GM12892 (cell line): ENCODE measurements around the gene SLC7A1.

Experiments used
- POLR2A ChIP-seq: IDR thresholded peaks from 2 replicates; pipeline ENCODE4 v1.6.1; 2011; ENCODE audit warnings: low read depth, low read length, control low read depth
- POLR2AphosphoS5 ChIP-seq: IDR thresholded peaks from 2 replicates; pipeline ENCODE4 v1.6.1; 2011; ENCODE audit warnings: low read depth, low read length, control low read depth
- TAF1 ChIP-seq: IDR thresholded peaks from 2 replicates; pipeline ENCODE4 v1.6.1; 2011; ENCODE audit warnings: low read depth, mild to moderate bottlenecking, control low read depth, low read length, borderline replicate concordance

DNA sequence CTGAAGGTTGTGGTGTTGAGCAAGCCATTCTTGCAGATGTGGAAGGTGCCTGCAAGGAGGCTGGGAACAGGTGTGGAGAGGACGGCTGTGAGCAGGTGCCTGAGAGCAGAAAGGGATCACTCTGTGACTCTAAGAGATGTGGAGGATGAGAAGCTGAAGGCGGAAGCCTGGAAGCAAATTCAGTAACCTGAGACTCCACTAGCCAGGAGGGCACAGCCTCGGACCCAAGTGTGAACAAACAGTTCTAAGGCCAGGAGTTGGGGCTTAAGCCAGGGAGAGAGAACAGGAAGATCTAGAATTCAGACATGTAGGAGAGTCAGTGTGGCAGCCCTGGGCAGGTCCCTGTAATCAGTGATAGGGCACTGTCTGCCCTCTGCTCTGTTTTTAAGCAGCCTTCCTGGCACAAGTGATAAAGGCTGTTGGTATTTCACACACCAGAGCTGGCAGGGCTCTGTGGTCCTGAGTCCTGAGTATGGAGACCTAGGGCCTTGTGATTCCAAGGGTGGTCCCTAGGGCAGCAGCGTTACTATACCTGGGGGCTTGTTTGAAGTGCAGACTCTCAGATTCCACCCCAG, 131.3 kb downstream of the SLC7A1 start:
- no peak for TF ChIP-seq POLR2A
- no peak for TF ChIP-seq POLR2AphosphoS5
- no peak for TF ChIP-seq TAF1
